HG02943 (cell line): ENCODE measurements around the gene REV3L.
"Not testable (repeated sequence)": the region's sequence is repeated elsewhere in the genome, so short reads cannot be mapped to it uniquely, and the experiment has no call there.

ENCODE experiments used
- ATAC-seq: cut with Tn5 transposase; IDR thresholded peaks from one replicate; pipeline ENCODE4 v1.9.1; 2021; ENCODE audit warnings: mild to moderate bottlenecking, low read depth, moderate library complexity; ENCODE audit not compliant: unreplicated experiment

The REV3L gene

GRCh38 chr6:111381728-111382127 is 101.3 kb downstream of the REV3L start:
- ATAC-seq: no peak

- no peak for ATAC-seq
These were observed 101.9 kb downstream of the REV3L start for GRCh38 chr6:111381123-111381522.

DNA sequence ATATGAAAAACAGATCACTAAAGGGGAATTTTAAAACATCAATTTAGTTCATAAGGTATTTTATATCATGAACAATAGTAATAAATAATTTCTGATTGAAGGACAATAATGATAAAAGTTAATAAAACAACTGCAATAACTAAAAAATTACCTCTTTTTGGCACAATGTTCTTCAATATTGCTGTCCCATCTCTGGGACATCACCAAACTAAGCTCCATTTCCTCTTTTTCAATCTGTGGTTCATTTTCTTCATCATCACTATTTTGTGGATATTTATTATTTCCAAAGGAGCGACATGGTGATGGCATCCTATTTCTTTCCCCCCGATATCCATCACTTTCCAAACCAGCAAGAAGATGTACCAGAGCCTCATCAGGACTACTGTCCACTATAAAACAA is 103.2 kb downstream of the REV3L start:
- no peak for ATAC-seq

GRCh38 chr6:111379302-111379701 is 103.7 kb downstream of the REV3L start:
- ATAC-seq: no peak

DNA sequence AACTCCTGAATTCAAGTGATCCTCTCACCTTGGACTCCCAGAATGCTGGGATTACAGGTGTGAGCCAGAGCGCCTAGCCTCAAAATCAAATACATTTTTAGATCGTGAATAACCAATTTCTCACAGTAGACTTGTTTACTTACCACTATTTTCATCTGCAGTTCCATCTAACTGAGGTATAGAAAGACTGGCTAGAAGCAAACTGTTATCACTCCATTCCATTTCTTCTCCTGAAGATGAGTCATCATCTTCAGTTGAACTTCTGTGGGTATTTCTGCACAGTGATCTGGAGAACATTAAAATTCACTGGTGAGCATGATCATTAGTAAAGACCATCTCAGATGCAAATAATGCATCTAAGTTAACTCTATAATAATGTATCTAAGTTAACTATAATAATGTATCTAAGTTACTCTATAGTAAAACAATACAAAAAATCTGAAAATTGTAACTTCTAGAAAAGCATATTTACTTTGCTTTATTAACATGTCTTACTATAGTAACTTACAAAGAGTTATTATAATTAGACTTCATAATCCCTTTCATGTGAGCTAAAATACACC is 105.4 kb downstream of the REV3L start:
- no peak for ATAC-seq

DNA sequence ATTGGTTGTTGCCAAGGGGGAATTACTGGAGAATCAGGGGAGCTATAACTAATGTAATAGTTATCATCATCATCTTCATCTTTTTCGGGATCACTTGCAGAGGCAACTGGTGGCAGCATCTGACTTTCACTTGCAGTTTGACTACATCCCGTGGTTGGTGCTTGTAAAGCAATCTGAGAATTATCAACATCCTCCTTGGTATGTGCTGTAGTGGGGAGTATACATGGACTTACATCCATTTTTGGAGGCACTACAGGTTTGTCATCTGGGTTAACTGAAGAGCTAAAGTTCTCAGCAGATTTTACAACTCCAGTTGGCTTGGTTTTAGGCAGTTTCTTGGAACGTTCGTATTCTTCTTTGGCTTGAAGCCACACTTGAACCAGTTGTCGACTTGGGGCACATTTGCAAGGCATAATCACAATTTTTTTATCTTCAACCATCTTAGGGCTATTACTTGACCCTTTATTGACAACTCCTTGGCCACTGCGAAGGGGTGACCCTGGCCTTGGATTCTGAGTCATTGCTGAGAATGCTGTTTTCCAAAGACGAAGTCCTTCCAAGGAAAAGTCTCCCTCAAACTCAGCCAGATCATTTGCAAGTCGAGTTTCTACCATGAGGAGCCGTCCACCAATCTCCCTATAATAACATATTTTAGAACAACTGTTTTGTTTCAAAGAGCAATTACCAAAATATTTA is 115.5 kb downstream of the REV3L start:
- no peak for ATAC-seq

GRCh38 chr6:111361648-111362047 is 121.4 kb downstream of the REV3L start:
- ATAC-seq: no peak

- no peak for ATAC-seq
These were observed 124.6 kb downstream of the REV3L start for GRCh38 chr6:111358454-111358853.

DNA sequence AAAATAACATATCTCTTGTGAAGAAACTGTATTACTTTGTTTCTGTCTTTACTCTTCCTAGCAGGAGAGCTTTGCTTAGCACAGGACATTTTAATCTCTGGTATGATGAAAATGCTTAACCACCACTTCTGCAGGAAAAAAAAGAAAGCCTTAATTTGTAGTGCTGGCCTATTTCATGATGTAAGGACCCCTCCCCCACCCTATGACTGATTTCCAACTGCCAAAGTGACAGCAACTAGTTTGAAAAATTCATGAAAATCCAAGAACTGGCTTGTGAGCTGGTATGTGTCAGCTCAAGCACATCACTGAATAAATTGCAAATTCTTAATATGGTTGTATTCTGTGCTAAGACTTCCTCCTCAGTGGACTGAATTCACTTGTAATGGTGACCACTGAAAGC is 125.3 kb downstream of the REV3L start:
- no peak for ATAC-seq

DNA sequence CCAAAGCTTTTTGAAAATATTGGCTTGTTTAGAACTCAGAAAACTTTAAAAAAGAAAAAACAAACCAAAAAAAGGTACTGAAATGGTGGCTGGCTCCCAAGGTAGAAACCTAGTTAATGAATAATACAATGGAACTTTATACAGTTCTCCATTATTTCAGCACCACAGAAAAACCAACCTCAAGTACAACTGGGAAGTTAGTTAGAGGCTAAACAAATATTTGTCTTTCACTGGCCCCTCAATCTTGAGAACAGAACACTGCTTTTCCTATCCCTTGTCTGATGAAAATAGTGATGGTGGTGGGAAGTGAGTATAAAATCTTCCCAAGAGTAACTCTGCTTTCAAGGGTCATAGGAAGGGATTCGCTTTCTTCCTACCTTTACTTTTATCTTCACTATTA is 126.5 kb downstream of the REV3L start:
- no peak for ATAC-seq

- ATAC-seq: no peak
These were observed 128.1 kb downstream of the REV3L start for GRCh38 chr6:111354758-111355555.

- no peak for ATAC-seq
These were observed 129.0 kb downstream of the REV3L start for GRCh38 chr6:111353912-111354462.

DNA sequence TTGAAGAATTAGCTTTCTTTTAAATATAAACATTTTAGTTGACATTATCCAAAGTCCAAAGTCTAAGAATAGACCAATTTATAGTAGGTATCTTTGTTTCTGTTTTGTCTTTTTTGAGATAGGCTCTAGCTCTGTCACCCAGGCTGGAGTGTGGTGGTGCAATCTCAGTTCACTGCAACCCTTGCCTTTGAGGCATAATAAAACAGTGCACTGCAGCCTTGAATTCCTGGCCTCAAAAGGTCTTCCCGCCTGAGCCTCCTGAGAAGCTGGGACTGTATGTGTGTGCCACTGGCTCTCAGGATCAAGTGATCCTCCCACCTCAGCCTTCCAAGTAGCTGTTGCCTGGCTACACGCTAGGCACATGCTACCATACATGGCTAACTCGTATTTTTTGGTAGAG is 135.4 kb downstream of the REV3L start:
- no peak for ATAC-seq

DNA sequence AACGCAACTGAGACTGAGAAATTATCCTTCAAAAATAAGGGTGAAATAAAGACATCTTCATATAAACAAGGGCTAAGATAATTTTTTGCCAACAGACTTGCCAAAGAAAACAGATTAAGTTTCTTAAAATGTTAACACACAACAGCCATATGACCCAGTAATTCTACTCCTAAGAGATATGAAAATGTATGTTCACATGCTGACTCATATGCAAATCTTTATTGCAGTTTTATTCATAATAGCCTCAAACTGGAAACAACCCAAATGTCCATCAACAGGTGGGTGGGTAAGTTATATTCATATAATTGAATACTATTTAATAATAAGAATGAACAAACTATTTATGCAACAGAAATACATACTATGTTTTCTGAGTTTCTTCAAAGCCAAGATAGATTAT is 140.1 kb downstream of the REV3L start:
- no peak for ATAC-seq

- peak; percentile 26 for ATAC-seq
These were observed 143.7 kb downstream of the REV3L start for GRCh38 chr6:111339294-111339693.

- peak; percentile 98 for ATAC-seq
These were observed 144.2 kb downstream of the REV3L start for GRCh38 chr6:111338843-111339242.

GRCh38 chr6:111337829-111338236 is 145.2 kb downstream of the REV3L start:
- ATAC-seq: no peak

- no peak for ATAC-seq
These were observed 153.0 kb downstream of the REV3L start for GRCh38 chr6:111329882-111330633.

DNA sequence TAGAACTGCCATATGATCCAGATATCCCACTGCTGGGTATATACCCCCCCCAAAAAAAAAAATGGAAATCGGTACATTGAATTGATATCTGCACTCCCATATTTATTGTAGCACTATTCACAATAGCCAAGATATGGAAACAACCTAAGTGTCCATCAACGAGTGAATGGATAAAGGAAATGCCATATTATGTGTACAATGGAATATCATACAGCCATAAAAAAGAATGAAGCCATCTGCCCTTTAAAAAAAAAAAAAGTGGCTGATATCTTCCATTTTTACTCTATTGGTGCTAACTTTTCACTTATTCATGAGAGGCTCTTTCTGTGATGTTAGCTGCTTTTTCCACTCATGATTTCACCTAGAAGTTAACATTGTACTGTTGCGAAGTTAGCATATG is 156.5 kb downstream of the REV3L start:
- ATAC-seq: no peak

- ATAC-seq: no peak
These were observed 160.9 kb downstream of the REV3L start for GRCh38 chr6:111322145-111322544.

DNA sequence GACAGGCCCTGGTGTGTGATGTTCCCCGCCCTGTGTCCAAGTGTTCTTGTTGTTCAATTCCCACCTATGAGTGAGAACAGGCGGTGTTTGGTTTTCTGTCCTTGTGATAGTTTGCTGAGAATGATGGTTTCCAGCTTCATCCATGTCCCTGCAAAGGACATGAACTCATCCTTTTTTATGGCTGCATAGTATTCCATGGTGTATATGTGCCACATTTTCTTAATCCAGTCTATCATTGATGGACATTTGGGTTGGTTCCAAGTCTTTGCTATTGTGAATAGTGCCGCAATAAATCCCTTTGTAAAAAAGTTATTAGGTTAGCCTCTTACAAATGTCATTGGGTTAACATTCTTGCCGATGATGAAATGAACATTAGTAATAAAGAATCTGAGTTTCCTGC is 175.1 kb downstream of the REV3L start:
- ATAC-seq: not testable (repeated sequence)
